Glutamatergic neuron (in vitro differentiated cells): Measurements from ENCODE around the gene JAZF1. TPM values are rescaled to one million over a fixed set of nuclear protein-coding genes. Genes with fewer than 3 reads are reported as not detected.
A peak's percentile ranks its signal among the peaks of the same experiment; 100 is the strongest.

Source experiments
- DNase-seq: peaks from one replicate; pipeline ENCODE4 v3.0.0; 2022
- H3K27ac Mint-ChIP-seq: one replicate; pipeline ENCODE4 v1.8.0; 2020; ENCODE audit warnings: mild to moderate bottlenecking, mixed read lengths, inconsistent platforms; ENCODE audit not compliant: unreplicated experiment
- H3K27me3 Mint-ChIP-seq: one replicate; pipeline ENCODE4 v1.8.0; 2020; ENCODE audit warnings: mild to moderate bottlenecking, moderate library complexity, mixed read lengths, inconsistent platforms; ENCODE audit not compliant: unreplicated experiment
- H3K36me3 Mint-ChIP-seq: one replicate; pipeline ENCODE4 v1.8.0; 2020; ENCODE audit warnings: mild to moderate bottlenecking, mixed read lengths, inconsistent platforms; ENCODE audit not compliant: unreplicated experiment
- H3K4me1 Mint-ChIP-seq: one replicate; pipeline ENCODE4 v1.8.0; 2020; ENCODE audit warnings: mild to moderate bottlenecking, low read depth, mixed read lengths, inconsistent platforms; ENCODE audit not compliant: unreplicated experiment
- H3K4me3 Mint-ChIP-seq: one replicate; pipeline ENCODE4 v1.8.0; 2020; ENCODE audit warnings: mild to moderate bottlenecking, mixed read lengths, inconsistent platforms; ENCODE audit not compliant: unreplicated experiment
- H3K9me3 Mint-ChIP-seq: one replicate; pipeline ENCODE4 v1.8.0; 2020; ENCODE audit warnings: mild to moderate bottlenecking, moderate library complexity, mixed read lengths, inconsistent platforms; ENCODE audit not compliant: unreplicated experiment
- CTCF ChIP-seq: fragments of 200-600 bp; sonication (generic); IDR thresholded peaks from one replicate; pipeline ENCODE4 v1.5.0; 2021; ENCODE audit not compliant: partially characterized antibody, unreplicated experiment
- total RNA-seq: library from RNA; stranded (reverse); fragmentation: NEBNext Ultra II Directional; extraction: Animal tissue kit (Norgen Biotek cat#: 25700); gene quantifications from one replicate; pipeline ENCODE4 v1.2.1, GENCODE V29; 2021; ENCODE audit not compliant: unreplicated experiment

Gene JAZF1
- total RNA-seq, 1 donor from 2014 or later: 14.1 TPM

GRCh38 chr7:28065308-28065707, 115.3 kb downstream of the JAZF1 start:
- Mint-ChIP-seq H3K9me3 (no peaks in the 10 kb centered on the region), H3K36me3 (no peaks in the 10 kb centered on the region), H3K4me1 (peaks cover 28% of the 10 kb centered on the region), H3K27me3 (no peaks in the 10 kb centered on the region), H3K4me3 (no peak overlapping the region), H3K27ac (no peak overlapping the region)
- no peak for DNase-seq
- TF ChIP-seq CTCF: no peak

DNA sequence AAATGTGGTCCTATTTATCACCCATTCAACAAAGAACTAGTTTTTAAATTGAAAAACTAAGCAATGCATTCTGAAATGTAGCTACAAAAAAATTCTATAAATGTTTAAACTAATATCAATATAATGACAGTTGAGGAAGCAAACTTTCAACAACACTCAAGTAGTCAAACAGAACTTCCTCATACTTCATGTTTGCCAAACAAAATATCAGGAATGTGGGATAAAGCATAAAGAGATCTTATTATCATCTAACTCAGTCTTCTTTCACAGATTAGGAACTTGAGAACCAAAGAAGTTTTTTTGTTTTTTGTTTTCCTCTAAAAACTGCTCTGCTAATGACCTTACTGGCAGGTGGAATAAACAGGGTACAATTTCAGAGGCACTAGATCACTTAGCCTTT, 116.2 kb downstream of the JAZF1 start:
- no peak for TF ChIP-seq CTCF
- Mint-ChIP-seq H3K4me1 (peaks cover 22% of the 10 kb centered on the region), H3K27ac (no peak overlapping the region), H3K9me3 (peaks cover 1% of the 10 kb centered on the region), H3K27me3 (no peaks in the 10 kb centered on the region), H3K36me3 (no peaks in the 10 kb centered on the region), H3K4me3 (no peak overlapping the region)
- DNase-seq: no peak

GRCh38 chr7:28062197-28062991, 118.2 kb downstream of the JAZF1 start:
- Mint-ChIP-seq H3K27ac (no peak overlapping the region), H3K9me3 (peaks cover 2% of the 10 kb centered on the region), H3K4me3 (no peak overlapping the region), H3K36me3 (no peaks in the 10 kb centered on the region), H3K27me3 (no peaks in the 10 kb centered on the region), H3K4me1 (peaks cover 11% of the 10 kb centered on the region)
- peak; percentile 43 for TF ChIP-seq CTCF
- peak; percentile 90 for DNase-seq

- H3K27me3 Mint-ChIP-seq: no peaks in the 10 kb centered on the region
- DNase-seq: no peak
- H3K9me3 Mint-ChIP-seq: peaks cover 2% of the 10 kb centered on the region
- no peaks in the 10 kb centered on the region for H3K36me3 Mint-ChIP-seq
- H3K4me1 Mint-ChIP-seq: peaks cover 11% of the 10 kb centered on the region
- TF ChIP-seq CTCF: no peak
- H3K27ac Mint-ChIP-seq: no peak overlapping the region
- H3K4me3 Mint-ChIP-seq: no peak overlapping the region
Observed at GRCh38 chr7:28061824-28062196, 118.8 kb downstream of the JAZF1 start.

DNA sequence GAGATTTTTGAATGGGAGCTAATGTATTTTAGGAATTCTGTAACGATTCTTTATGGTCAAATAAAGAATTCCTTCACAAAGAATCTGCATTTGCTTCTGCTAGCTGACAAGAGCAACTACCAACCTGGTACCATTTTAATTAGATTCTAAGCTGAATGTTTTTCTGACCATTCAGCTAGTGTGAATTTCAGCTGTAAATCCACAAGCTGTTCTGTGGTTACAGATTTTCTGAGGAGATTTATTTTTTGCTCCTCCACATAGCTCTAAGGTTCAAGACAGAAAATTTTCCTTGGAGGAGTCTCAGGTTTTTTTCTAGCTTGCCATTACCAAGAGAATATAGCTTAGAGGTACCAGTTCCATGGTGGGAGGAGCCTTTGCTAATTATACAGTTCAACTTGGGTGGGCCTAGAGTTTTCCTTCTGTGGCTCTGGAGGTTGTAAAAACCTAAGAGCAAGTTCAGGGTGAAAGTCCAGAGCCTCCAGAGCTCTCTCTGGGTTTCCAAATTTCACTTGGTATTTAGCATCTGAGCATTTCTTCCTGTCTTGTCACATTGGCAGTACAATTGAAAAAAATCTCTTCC, 120.1 kb downstream of the JAZF1 start:
- no peak for DNase-seq
- no peak overlapping the region for H3K27ac Mint-ChIP-seq
- no peaks in the 10 kb centered on the region for H3K27me3 Mint-ChIP-seq
- H3K4me1 Mint-ChIP-seq: peaks cover 13% of the 10 kb centered on the region
- H3K4me3 Mint-ChIP-seq: no peak overlapping the region
- no peaks in the 10 kb centered on the region for H3K36me3 Mint-ChIP-seq
- no peak for TF ChIP-seq CTCF
- peaks cover 2% of the 10 kb centered on the region for H3K9me3 Mint-ChIP-seq
